ENCODE results near the gene ZNF319.

- TF ChIP-seq, protein P1, sequence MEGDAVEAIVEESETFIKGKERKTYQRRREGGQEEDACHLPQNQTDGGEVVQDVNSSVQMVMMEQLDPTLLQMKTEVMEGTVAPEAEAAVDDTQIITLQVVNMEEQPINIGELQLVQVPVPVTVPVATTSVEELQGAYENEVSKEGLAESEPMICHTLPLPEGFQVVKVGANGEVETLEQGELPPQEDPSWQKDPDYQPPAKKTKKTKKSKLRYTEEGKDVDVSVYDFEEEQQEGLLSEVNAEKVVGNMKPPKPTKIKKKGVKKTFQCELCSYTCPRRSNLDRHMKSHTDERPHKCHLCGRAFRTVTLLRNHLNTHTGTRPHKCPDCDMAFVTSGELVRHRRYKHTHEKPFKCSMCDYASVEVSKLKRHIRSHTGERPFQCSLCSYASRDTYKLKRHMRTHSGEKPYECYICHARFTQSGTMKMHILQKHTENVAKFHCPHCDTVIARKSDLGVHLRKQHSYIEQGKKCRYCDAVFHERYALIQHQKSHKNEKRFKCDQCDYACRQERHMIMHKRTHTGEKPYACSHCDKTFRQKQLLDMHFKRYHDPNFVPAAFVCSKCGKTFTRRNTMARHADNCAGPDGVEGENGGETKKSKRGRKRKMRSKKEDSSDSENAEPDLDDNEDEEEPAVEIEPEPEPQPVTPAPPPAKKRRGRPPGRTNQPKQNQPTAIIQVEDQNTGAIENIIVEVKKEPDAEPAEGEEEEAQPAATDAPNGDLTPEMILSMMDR (conservative IDR thresholded peaks at IDR 0.05; ENCODE audit: low read depth, low read length): no peak
- TF ChIP-seq MAFK (IDR thresholded peaks at IDR 0.05; ENCODE audit: low read depth, low read length) (no peak), POLR2A (IDR thresholded peaks at IDR 0.05; ENCODE audit: low read depth, low read length) (no peak), CHD1 (IDR thresholded peaks at IDR 0.05; ENCODE audit: low read depth, low read length) (no peak), RFX5 (IDR thresholded peaks at IDR 0.05; ENCODE audit: low read depth, low read length) (no peak), NFE2L2 (IDR thresholded peaks at IDR 0.05; ENCODE audit: low read depth, low read length) (no peak), ELK1 (IDR thresholded peaks at IDR 0.05; ENCODE audit: borderline replicate concordance, low read depth, low read length) (no peak)
- TF ChIP-seq, protein P2, sequence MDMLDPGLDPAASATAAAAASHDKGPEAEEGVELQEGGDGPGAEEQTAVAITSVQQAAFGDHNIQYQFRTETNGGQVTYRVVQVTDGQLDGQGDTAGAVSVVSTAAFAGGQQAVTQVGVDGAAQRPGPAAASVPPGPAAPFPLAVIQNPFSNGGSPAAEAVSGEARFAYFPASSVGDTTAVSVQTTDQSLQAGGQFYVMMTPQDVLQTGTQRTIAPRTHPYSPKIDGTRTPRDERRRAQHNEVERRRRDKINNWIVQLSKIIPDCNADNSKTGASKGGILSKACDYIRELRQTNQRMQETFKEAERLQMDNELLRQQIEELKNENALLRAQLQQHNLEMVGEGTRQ (IDR thresholded peaks at IDR 0.05; ENCODE audit: low read depth, low read length): no peak
Observed at GRCh38 chr16:57996406-57997175, 3.9 kb downstream of the ZNF319 start.
